Left colon (tissue), 2 donors: ENCODE data around the gene AHCYL1. TPM values are rescaled to one million over a fixed set of nuclear protein-coding genes. Genes with fewer than 3 reads are reported as not detected.

ENCODE experiments used
- ATAC-seq: fragments of 200-7000 bp; cut with Tn5 transposase; one replicate; pipeline ENCODE4 v1.9.1; 2020; ENCODE audit warnings: mild to moderate bottlenecking, moderate library complexity
- DNase-seq, 2 donors: peaks; one replicate each; pipeline ENCODE4 v3.0.0-alpha.2; 2020
- intact Hi-C, 2 donors: fragments of 100-400 bp; cut with DNase I in 1 of 2; cut with micrococcal nuclease in 1 of 2; formaldehyde crosslinking; loops; one replicate each; pipeline versions ENCODE4 v1.11.2 to v1.14.0; 2022; cut with DNase I, micrococcal nuclease
- total RNA-seq, 2 donors: library from RNA; stranded (reverse); fragmentation: NEBNext Ultra II Directional; extraction: Animal tissue kit (Norgen Biotek cat#: 25700); gene quantifications; one replicate each; pipeline ENCODE4 v1.2.1, GENCODE V29; 2021
- donor health status: DM: no; HTN: no; CAD: no.
- donor health status: DM: yes; HTN: yes; CAD: no.

The AHCYL1 gene
- total RNA-seq, 2 donors from 2014 or later = 90.7 to 95.1 TPM

DNA sequence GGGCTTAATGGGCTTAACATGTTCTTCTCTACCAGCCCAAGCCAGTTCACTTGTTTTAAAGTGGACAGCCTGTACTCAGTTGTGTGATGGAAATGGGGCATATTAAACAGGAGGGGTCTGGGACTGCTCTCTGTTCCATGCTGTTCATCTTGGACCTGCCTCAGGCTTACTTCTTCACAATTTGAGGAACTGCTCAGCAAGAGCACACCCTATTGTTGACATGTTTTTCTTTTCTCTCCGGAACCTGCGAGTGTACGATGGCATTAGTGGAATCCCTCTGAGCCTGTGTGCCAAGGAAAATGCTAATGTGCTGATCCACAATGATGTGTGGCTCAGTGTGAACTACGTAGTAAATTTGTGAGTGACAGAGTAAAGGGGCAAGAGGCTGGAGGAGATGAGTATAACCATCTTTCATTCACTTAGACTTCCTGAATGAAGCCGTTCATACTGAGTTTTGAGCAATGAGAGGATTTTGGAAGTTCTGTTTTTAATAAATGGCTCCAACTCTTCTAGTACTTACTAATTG lies 6.9 kb downstream of the AHCYL1 start:
- DNase-seq (no peak), ATAC-seq (no peak)
- intact Hi-C loops = no loop called here

DNA sequence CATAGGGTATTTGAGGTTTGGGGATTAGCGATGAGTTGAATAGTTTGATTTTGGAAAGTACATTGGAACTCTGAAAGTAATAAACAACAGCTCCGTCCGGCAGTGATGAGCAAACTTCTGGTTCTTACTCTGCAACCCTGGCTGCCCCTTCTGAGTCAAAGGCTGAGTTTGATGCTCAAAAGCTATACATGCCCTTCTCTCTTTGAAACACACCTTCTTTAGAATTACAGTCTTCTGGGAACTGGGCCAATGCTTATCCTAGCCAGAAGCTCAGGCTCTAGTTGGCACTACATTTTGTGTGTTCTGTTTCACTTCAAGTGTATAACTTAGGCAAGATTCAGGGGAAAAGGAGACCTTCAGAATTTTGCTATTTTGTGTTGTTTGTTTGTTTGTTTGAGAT lies 9.3 kb downstream of the AHCYL1 start:
- intact Hi-C loops = no loop called here
- ATAC-seq = peak; percentile 71
- no peak for DNase-seq

DNA sequence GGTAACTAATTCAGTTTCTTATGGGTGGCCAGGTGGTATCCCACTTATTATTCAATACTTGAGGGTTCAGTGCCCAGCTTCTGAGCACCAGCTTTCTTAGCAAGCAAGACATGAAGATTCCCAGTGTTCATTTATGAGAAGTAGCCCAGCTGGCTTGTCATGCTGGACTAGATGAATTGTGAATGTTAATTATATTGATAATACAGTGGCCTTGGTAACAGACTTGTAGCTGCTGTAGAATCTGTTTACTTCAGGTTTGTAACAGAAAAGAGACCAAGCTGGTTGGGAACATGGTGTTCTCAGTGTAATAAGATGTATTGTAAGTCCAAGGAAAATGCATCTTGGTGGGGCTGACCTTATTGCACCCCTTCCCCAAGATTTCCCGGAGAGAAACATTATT lies 10.1 kb downstream of the AHCYL1 start:
- intact Hi-C loops = no loop called here
- no peak for DNase-seq
- ATAC-seq = peak; percentile 41

DNA sequence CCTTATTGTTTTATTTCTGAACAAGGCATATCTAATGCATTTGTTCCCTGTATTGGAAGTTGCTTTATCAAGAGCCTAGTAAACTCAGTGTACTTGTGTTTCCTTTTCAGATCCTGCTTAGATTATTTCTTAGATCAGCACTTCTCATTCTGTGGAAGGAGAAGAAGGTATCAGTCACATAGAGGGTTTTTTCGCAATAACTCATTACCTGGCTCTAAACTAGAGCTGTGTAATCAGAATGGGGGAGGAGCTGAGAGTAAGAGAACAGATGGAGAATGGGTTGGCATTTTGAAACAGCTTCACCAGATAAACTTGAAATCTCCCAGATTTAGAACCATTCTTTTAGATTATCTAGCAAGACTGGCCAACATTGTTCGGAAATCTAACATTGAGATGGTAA lies 11.0 kb downstream of the AHCYL1 start:
- intact Hi-C loops = no loop called here
- DNase-seq = no peak
- ATAC-seq = peak; percentile 16

DNA sequence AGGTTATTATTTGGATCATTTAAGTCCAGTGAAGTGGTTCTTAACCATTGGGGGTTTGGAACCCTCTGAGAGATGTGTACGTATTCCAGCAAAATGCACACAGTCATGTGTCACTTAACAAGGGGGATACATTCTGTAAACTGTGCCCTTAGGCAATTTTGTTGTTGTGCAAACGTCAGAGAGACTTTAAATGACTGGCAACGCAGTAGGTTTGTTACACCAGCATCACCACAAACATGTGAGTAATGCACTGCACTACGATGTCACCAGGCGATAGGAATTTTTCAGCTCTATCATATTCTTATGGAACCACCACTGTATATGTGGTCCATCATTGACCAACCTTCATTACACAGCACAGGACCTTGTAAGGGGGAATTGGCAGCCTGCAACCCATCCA lies 11.9 kb downstream of the AHCYL1 start:
- ATAC-seq = no peak
- intact Hi-C loops = no loop called here
- no peak for DNase-seq

DNA sequence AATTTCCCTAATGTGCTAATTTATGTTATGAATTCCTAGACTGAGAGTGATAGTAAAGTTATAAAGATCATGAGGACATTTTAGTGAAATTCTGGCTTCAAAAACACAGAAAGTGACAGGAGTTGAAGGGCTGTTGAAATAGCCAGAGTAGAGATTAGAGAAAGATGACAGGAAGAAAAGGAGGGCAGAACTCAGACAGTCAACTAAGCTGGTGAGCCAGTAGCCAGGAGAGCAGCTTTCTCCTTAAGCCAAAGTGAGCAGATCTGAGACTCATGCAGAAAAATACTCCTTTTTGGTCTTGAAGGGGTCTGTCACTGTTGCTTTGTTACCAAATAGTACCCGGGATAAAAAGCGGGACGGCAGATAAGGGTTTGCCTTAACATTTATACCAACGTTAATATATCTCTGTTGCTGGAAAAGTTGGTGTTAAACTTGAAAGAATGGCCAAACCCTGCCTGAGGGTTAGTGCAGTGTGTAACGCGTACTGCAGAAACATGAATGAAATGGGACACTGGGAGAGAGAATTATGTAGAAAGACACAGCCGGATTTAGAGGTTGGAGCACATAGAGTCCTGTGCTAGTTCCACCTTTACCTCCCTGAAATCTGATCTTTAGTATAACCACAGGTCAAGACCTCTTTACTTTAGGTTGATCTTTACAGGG lies 12.8 kb downstream of the AHCYL1 start:
- intact Hi-C loops = no loop called here
- ATAC-seq = no peak
- DNase-seq = no peak

DNA sequence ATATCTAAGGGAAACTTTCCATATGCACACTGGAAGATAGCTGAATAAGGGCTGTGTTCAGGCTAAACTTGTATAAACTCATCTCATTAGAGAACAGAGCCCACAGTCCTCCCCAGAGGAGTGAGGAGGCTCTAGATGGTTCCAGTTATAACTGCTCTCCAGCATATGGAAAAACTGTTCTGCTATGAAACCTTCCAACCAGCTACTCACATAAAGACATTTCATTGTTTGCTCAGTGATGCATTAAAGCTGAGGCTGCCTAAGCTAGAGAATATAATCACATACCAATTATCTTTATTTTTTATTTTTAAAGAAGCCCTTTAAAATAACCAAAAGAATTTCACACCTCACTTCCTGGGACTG lies 13.3 kb downstream of the AHCYL1 start:
- peak; percentile 26 for ATAC-seq
- DNase-seq = no peak
- intact Hi-C loops = no loop called here

DNA sequence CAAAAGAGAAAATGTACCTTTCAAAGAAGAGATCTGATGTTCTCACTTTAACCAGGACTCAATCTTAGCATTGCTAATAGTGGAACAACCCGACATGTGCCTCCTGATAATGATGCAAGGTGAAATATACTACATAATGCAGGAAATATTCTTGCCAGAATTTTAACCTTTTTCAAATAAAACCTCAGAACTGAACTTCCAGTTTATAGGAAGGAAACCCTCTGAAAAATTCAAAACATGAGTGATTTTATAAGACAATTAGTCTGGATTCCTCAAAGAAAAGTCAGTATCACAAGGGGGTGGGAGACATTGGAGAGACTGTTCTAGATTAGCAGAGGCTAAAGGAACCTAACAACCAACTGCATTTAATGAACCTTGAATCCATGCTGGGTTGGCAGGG lies 18.1 kb downstream of the AHCYL1 start:
- ATAC-seq = no peak
- intact Hi-C loops = no loop called here
- no peak for DNase-seq

DNA sequence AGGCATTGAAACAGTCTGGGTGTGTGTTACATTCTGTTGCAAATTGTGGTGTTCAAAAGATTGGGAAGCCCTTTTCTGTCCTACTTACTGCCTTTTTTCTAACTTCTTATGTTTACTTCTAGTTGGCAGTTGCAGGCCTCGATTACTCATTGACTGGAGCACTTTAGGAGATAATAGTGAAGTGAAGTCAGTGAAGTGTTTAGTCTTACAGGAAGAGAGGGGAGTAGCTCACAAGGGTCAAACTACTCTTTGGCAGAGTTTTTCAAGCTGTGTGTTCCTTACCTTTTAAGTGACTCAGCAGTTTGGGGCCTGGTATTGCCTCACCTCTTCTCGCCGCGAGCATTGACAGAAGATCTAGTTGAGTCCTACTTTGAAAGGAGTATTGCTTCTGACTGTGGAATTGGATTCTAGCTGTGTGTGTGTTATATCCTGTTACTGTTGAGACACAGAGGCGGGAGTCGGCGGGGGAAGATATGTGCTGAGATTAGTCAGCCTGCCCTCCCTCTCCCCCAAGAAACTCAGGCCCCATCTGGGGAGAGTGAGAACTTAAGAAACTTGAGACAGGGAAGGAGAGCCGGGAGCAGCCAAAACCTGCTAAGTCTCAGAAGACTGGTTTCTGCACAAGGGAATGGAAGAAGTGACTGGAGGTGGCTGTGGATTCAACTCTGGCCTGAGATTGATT lies 19.3 kb downstream of the AHCYL1 start:
- intact Hi-C loops = no loop called here
- ATAC-seq = peak; percentile 94
- peak; percentile 53 to 76 for DNase-seq

DNA sequence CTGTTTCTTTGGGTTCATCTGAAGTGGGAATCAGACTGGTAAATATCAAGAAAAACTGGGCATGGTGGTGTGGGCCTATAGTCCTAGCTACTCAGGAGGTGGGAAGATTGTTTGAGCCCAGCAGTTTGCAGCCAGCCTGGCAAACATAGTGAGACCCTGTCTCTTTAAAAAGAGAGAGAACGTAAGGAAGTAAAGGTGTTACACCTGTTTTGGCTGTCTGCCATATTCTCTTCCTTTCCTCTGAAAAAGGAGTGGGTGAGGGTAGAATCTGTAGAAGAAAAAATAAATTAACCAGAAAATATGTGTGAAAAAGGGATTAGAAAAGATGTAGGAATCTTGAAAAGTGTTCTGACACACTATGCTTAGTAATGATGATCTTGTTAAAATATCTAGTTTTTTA lies 20.0 kb downstream of the AHCYL1 start:
- ATAC-seq (peak; percentile 66), DNase-seq (no peak)
- intact Hi-C loops = no loop called here

DNA sequence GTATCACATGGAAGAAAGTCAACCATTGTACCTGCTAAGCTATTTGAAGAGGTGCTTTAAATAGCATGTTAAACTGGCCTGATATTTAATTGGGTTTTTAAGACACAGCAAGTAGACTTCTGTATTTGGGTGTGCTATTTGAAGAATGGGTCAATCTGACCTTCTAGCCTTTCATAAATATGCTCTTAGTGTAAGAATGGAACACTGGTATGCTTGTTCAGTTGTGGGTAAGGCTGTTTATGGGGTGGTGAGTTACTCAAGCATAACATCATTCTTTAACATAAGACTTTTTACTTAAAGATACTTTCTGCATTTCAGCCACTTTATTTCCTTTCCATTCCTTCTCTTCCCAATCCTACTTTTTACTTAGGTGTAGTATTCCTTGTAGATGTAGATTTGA lies 21.4 kb downstream of the AHCYL1 start:
- intact Hi-C loops = no loop called here
- ATAC-seq = no peak

DNA sequence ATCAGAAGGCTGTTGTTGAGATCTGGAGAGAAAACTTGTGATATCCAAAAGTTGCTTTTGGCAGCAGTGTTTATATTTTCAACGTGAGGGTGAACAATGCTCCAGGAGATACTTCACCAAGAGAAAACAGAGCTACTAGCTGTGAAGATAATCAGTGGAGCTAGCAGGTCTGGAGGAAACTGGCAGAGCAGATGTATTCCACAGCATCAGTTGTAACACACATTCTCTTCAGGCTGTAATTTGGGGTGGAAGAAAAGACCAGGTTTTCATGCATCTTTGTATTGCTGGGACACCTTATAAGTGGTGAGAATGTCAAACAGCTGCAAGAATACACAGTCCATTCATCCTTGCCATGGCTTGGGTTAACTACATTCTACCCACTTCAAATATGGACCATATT lies 22.0 kb downstream of the AHCYL1 start:
- ATAC-seq (no peak), DNase-seq (no peak)
- intact Hi-C loops = no loop called here

More for the DNA sequence above, 21.4 kb downstream of the AHCYL1 start:
- DNase-seq = no peak

DNA sequence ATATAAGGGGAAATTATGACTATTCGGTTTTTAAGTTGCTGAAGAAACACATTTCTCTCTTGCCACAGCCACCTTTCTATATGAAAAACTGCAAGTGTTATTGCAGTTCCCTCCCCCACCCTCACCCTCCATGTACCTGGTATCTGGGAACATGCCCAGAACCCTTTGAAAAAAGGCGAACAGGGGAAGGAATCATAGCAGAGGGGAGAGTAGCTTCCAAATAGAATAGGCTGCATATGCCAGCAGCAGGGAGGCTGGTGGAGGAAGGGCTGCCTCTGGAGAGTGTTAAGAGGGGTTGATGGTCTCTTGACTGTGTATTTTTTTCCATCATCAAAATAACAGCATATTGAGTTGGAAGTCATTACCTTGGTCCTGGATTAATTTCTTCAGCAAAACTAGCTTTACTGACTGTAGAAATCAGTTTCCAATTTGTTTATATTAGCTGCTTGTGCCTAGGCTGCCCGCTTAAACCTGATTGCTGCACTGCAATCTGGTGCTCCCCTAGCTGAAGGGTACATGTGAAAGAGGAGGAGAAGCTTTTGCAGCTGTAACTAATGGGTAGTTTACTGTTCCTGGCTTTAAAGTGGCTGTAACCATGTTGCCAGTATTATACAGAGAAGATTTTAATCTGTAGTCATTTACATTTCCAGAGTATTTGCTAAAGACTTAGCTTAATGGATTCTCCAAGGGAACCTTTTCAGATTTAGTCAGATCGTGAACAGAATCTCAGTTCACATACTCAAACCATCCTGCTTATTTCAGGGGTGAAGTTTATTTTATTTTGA lies 22.7 kb downstream of the AHCYL1 start:
- intact Hi-C loops = no loop called here
- ATAC-seq (no peak), DNase-seq (no peak)

DNA sequence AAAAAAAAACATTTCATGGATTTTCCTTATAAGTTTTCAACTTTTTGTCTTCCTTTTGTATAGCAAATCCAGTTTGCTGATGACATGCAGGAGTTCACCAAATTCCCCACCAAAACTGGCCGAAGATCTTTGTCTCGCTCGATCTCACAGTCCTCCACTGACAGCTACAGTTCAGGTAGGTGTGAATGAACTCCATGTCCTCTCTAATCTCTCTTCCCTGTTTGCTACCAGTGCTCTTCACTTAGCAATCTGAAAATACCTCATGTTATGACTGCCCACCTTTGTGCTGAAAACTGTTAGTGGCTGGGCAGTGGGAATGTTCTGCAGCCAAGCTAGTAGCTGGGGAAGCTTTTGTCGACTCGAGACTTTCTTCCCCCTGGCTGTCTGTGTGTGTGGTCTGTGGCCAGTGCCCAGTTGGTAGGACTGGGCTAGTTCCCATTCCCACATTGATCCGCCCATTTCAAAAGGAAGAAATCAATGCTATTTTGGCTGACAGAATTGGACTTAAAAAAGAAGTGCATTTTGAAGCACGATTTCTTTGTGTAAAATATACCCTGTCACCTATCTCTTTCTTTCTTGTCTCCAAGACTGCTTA lies 24.5 kb downstream of the AHCYL1 start:
- DNase-seq = no peak
- intact Hi-C loops = no loop called here
- no peak for ATAC-seq

DNA sequence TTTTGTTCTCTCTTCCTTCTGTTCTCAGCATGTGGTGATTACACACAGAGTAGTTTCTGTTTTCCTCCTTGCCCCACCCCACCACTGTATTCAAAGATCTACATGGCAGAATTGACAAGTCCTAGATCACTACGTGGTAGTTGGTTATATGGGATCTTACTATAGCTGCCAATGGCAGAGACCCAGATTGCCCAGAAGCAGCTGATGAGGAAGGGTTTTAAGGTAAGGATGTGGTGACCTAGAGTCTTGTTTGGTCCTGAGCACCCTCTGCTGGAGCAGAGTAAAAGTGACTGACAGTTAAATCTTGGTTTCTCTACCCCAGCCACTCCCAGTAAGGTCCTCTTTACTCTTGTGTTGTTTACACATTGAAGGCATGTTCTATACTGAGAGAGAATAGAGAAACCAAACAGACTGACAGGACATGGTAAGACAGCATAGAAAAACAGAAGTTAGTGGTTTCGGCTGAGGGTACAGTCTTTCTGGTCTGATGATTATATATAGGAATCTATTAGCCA lies 27.0 kb downstream of the AHCYL1 start:
- ATAC-seq (peak; percentile 95), DNase-seq (peak; percentile 41 to 48)
- intact Hi-C loops = no loop called here

DNA sequence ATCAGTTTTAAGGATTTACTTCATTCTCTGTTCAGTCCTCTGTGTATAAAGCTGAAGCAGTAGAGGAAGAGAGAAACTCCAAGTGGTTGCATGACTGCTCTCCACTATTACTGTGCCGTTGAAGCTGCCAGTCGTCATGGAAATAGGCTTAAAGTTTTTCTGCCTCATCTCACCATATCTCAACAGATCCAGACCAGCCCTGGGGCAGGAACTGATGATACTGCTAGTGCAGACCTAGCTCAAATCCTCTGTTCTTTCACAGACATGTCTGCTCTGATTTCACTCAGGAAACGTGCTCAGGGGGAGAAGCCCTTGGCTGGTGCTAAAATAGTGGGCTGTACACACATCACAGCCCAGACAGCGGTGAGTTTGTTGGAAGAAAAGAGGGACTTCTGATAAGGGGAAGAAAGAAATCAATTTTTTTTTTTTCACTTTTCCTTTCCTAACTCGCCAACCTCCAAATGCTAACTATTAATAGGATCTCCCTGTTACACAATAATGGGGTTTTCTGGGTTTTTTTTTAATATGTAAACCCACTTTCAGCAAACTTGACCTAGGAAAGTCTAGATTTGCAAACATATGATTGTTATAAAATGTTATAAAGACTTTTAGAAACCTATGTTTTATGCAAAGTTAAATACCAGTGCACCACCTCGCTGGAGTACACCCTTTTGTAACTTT lies 27.7 kb downstream of the AHCYL1 start:
- no peak for DNase-seq
- intact Hi-C loops = no loop called here
- no peak for ATAC-seq

DNA sequence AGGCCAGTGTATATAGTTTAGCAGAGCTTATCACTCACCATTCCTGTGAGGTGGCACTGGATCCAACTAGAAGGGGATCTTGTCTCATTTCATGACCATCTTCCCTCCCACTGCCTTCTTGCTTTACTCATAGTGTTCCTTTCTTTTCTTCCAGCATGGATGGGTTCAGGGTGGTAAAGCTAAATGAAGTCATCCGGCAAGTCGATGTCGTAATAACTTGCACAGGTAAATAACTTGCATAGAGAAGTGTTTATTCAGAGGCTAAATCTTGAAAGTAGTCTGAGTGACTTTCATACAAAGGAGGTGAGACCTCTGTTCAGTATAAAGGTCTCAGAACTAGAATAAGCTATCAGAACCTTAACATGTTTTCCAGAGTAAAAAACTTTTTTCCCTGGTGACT lies 33.2 kb downstream of the AHCYL1 start:
- intact Hi-C loops = no loop called here
- ATAC-seq = no peak
- DNase-seq = no peak

DNA sequence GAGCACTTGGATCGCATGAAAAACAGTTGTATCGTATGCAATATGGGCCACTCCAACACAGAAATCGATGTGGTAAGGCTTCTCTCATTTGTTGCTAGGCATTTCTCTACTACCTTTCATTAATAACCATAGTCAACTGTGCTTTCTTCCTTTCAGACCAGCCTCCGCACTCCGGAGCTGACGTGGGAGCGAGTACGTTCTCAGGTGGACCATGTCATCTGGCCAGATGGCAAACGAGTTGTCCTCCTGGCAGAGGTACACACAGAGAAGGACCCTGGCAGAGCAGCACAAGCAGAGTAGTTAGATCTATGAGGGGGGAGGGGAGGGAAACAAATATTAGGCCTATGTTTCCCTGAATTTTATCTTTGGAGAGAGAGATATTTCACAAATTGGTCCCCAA lies 33.8 kb downstream of the AHCYL1 start:
- intact Hi-C loops = no loop called here
- DNase-seq = no peak
- no peak for ATAC-seq

DNA sequence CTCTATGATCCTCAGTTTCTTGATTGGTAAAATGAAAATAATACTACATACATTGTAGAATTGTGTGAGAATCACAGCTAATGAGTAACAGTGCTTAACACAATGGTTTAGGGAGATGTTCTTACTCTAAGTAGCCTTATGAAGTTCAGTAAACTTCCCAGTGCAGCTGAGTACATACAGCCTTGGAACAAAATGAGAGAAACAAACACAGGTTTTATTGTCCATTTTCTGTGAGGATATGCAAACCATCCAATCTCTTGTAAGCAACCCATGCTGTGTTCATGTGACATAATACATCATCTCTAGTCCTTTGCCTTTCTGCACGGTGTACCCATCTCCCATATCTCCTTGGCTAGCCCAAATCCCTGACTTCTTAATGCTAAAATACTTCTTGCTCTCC lies 35.2 kb downstream of the AHCYL1 start:
- DNase-seq (no peak), ATAC-seq (peak; percentile 41)
- intact Hi-C loops = no loop called here
